ENCODE measurements around the gene GABARAPL2.
A peak's percentile ranks its signal among the peaks of the same experiment; 100 is the strongest.

Gene GABARAPL2

DNA sequence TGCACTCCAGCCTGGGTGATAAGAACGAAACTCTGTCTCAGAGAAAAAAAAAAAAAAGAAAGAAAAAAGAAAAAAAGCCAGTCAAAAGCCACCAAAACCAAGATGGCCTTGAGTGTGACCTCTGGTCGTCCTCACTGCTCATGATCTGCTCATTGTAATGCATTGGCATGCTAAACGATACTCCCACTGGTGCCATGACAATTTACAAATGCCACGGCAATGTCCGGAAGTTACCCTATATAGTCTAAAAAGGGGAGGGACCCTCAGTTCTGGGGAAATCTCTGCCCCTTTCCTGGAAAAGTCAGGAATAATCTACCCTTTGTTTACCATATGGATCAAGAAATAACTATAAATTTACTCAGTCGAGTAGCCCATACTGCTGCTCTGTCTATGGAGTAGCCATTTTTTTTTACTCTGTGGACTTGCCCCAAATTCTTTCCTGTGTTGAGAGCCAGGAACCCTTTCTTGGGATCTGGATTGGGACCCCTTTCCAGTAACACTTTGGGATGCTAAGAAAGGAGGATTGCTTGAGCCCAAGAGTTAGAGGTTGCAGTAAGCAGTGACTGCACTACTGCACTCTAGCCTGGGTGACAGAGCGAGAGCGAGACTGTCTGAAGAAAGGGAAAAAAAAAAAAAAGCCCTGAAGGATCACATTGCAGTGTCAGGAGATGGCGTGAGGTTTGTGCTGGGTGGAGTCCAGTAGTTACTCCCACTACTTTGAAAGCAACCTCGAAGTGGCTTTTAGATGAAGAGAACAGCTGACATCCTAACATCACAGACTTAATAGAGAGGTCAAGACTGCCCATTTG lies 6.4 kb upstream of the GABARAPL2 start:
- in situ Hi-C loops (cut with HindIII; ENCODE audit: low pct_unique_long_range_greater_than_20kb, low sequenced_read_pairs): no loop called here
- DNase-seq (ENCODE audit: low read depth in 1 of 2, low spot score in 1 of 2): peak in 1 of 2 experiments; percentile 7
- TF ChIP-seq JUND (IDR thresholded peaks at IDR 0.05; ENCODE audit: low read depth): no peak

DNA sequence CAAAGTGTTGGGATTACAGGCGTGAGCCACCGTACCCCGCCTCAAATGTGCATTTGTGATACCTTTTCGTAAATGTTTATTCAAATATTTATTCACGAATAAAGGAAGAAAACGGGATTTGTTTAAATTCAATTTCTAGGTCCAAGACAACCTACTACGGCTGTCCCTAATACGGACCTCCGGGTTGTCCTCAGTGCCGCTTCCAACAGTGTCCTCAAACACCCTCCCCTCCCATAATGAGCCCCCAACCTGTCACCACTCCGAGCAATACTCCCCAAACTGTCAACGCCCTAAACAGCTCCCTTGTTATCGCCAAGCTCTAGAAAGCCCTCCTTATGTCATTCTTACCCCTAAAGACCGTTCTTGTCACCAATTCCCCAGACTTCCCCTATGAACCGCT lies 539 bp upstream of the GABARAPL2 start:
- DNase-seq (ENCODE audit: low read depth in 1 of 2, low spot score in 1 of 2): no peak
- in situ Hi-C loops (cut with HindIII; ENCODE audit: low pct_unique_long_range_greater_than_20kb, low sequenced_read_pairs): no loop called here
- TF ChIP-seq JUND (IDR thresholded peaks at IDR 0.05; ENCODE audit: low read depth): no peak

DNA sequence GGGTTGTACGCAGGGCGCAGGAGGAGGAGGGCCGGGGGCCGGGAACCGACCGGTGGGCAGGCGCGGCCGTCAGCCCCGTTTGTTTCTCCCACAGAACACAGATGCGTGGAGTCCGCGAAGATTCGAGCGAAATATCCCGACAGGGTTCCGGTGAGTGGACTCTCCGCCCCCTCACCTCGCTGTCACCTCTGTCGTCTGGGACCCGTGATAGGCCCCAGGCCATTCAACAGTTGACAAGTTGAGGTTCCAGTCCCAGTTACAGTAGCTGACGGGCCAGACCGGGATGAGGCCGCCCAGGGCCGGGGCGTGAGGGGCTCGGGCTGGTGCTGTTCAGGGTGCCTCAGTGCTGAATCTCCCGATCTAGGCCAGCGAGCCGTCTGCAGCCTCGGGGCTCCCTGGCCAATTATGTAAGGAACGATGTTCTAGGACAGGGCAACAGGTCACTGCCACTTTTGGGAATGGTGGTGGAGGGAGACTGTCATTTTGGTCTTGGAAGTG lies 628 bp downstream of the GABARAPL2 start:
- in situ Hi-C loops (cut with HindIII; ENCODE audit: low pct_unique_long_range_greater_than_20kb, low sequenced_read_pairs): no loop called here
- peak in 1 of 2 experiments; percentile 43 for DNase-seq (ENCODE audit: low read depth in 1 of 2, low spot score in 1 of 2)
- no peak for TF ChIP-seq JUND (IDR thresholded peaks at IDR 0.05; ENCODE audit: low read depth)

DNA sequence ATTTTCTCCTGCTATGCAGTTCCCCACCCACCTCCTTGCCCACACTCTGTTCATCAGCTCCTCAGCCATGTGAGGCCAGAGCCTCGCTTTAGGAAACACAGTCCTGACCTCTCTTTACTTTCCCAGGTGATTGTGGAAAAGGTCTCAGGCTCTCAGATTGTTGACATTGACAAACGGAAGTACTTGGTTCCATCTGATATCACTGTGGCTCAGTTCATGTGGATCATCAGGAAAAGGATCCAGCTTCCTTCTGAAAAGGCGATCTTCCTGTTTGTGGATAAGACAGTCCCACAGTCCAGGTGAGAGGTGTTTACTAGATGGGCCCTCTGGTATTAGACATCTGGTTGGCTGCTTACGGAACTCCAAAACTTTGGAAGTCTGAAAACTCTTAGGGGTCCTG lies 1.7 kb downstream of the GABARAPL2 start:
- no peak for DNase-seq (ENCODE audit: low read depth in 1 of 2, low spot score in 1 of 2)
- in situ Hi-C loops (cut with HindIII; ENCODE audit: low pct_unique_long_range_greater_than_20kb, low sequenced_read_pairs): no loop called here

DNA sequence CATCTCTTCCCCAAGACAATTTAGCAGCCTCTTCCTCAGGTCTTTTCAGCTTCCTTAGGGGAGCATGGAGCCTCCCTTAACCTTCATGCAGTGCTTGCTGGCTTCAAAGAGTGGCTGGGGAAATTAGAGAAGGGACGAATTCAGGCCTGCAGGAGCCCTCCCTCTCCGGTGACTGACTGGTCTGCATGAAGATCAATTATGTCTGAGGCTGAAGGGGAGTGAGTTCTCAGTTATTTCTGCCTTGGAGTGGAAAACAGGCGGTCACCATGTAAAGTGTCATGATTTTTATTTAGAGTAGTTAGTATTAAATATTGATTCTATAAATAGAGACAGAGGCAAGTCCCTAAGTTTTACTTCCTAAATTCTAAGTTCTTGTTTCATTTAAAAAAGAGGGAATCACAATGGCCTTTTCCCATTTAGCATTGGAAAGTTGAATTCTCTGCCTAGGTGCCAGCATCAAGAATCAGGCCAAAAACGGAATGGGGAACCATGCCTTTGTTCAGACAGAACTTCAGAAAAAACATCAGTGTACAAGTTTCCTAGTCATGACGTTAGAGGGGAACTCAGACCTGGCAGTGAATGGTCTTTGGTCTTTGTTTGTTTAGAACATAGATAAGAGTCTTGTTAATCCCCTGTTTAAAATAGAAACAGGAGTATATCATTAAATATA lies 4.4 kb downstream of the GABARAPL2 start:
- no peak for DNase-seq (ENCODE audit: low read depth in 1 of 2, low spot score in 1 of 2)
- in situ Hi-C loops (cut with HindIII; ENCODE audit: low pct_unique_long_range_greater_than_20kb, low sequenced_read_pairs): no loop called here
- TF ChIP-seq JUND (IDR thresholded peaks at IDR 0.05; ENCODE audit: low read depth): no peak

More for the DNA sequence above, 1.7 kb downstream of the GABARAPL2 start:
- TF ChIP-seq JUND (IDR thresholded peaks at IDR 0.05; ENCODE audit: low read depth): no peak

- in situ Hi-C loops (cut with HindIII; ENCODE audit: low pct_unique_long_range_greater_than_20kb, low sequenced_read_pairs): no loop called here
These were observed 6.8 kb downstream of the GABARAPL2 start for GRCh38 chr16:75572864-75573542.

DNA sequence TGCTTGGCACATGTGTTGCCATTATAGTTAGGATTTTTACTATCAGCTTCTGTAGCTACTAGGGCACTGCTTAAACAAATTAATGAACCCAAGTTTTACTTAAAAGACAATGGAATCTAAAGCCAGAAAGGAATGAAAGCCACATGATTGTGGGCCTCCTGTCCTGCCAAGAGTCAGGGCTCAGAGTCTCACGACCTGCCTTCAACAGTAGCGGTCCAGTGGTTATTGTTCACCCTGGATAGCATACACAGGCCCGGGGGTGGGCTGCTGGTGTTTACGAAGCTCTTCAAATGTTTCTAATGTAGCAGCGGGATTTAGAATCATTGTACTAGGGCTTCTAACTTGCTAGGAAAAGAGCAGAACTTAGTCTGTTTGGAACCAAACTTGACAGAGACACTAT lies 7.8 kb downstream of the GABARAPL2 start:
- in situ Hi-C loops (cut with HindIII; ENCODE audit: low pct_unique_long_range_greater_than_20kb, low sequenced_read_pairs): no loop called here
- DNase-seq (ENCODE audit: low read depth in 1 of 2, low spot score in 1 of 2): no peak
- TF ChIP-seq JUND (IDR thresholded peaks at IDR 0.05; ENCODE audit: low read depth): no peak

More at GRCh38 chr16:75572864-75573542, 6.8 kb downstream of the GABARAPL2 start:
- DNase-seq (ENCODE audit: low read depth in 1 of 2, low spot score in 1 of 2): no peak
- TF ChIP-seq JUND (IDR thresholded peaks at IDR 0.05; ENCODE audit: low read depth): no peak

DNA sequence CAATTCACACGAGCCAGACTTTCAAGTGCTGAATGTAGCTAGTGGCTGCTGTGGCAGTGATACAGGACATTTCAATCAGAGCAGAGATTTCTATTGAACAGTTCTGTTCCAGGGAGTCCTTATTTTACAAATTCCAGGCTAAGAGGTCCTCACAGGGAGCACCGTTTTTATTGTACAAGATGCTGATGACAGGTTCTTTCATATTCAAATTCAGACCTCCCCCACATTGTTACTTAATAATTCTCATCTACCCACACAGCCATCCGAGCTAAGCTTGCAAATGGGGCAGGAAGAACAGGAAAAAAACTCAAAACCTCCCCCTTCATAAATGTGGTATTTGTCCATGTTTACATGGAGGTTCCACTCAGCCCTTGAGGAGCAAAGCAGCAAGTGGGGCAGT lies 9.8 kb downstream of the GABARAPL2 start:
- no peak for TF ChIP-seq JUND (IDR thresholded peaks at IDR 0.05; ENCODE audit: low read depth)
- DNase-seq (ENCODE audit: low read depth in 1 of 2, low spot score in 1 of 2): no peak
- in situ Hi-C loops (cut with HindIII; ENCODE audit: low pct_unique_long_range_greater_than_20kb, low sequenced_read_pairs): no loop called here

GRCh38 chr16:75576384-75576811 lies 10.2 kb downstream of the GABARAPL2 start:
- no peak for DNase-seq (ENCODE audit: low read depth in 1 of 2, low spot score in 1 of 2)
- TF ChIP-seq JUND (IDR thresholded peaks at IDR 0.05; ENCODE audit: low read depth): no peak
- in situ Hi-C loops (cut with HindIII; ENCODE audit: low pct_unique_long_range_greater_than_20kb, low sequenced_read_pairs): no loop called here

- no peak for TF ChIP-seq JUND (IDR thresholded peaks at IDR 0.05; ENCODE audit: low read depth)
- in situ Hi-C loops (cut with HindIII; ENCODE audit: low pct_unique_long_range_greater_than_20kb, low sequenced_read_pairs): no loop called here
- no peak for DNase-seq (ENCODE audit: low read depth in 1 of 2, low spot score in 1 of 2)
These were observed 12.0 kb downstream of the GABARAPL2 start for GRCh38 chr16:75578212-75578611.

DNA sequence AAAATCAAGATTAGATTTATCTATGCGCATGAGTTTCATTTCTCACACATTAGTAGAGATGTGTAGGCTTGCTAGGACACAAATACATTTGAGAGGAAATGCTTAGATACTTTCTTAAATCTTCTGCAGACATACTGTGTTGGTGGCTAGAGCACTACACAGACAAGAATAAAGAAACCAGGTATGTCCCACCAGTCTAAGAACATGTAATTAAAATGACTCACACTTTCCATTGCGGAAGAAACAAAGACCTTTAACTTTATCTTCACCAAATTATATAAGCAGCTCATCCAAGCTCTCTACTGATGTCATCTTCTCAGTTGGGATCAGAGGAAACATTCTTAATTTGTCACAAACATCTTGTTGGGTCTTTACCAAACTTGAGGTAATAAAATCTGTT lies 12.5 kb downstream of the GABARAPL2 start:
- in situ Hi-C loops (cut with HindIII; ENCODE audit: low pct_unique_long_range_greater_than_20kb, low sequenced_read_pairs): no loop called here
- TF ChIP-seq JUND (IDR thresholded peaks at IDR 0.05; ENCODE audit: low read depth): no peak
- no peak for DNase-seq (ENCODE audit: low read depth in 1 of 2, low spot score in 1 of 2)

GRCh38 chr16:75579281-75579834 lies 13.2 kb downstream of the GABARAPL2 start:
- no peak for TF ChIP-seq JUND (IDR thresholded peaks at IDR 0.05; ENCODE audit: low read depth)
- in situ Hi-C loops (cut with HindIII; ENCODE audit: low pct_unique_long_range_greater_than_20kb, low sequenced_read_pairs): no loop called here
- no peak for DNase-seq (ENCODE audit: low read depth in 1 of 2, low spot score in 1 of 2)
